Stimulated activated naive CD8-positive, alpha-beta T cell treated with anti-CD3 and anti-CD28 coated beads, Interleukin-15, Interleukin-2, amounts not matched to agents 100 U/mL and 50 U/mL, for 24 hours (primary cell): Measurements from ENCODE around the gene GPR37.

ENCODE experiments used
- ATAC-seq: fragments of 150-1000 bp; cut with Tn5 transposase; one replicate; pipeline ENCODE4 v1.10.0; 2021
- DNase-seq: peaks from one replicate; pipeline ENCODE4 v3.0.0; 2021

The GPR37 gene

GRCh38 chr7:124724079-124724478 lies 41.5 kb downstream of the GPR37 start:
- ATAC-seq (no peak), DNase-seq (no peak)

- ATAC-seq (no peak), DNase-seq (no peak)
Measured at GRCh38 chr7:124723012-124723411, 42.6 kb downstream of the GPR37 start.

- DNase-seq (no peak), ATAC-seq (no peak)
Measured at GRCh38 chr7:124722292-124722691, 43.3 kb downstream of the GPR37 start.

GRCh38 chr7:124720195-124720594 lies 45.4 kb downstream of the GPR37 start:
- DNase-seq (no peak), ATAC-seq (no peak)

GRCh38 chr7:124718032-124718766 lies 47.4 kb downstream of the GPR37 start:
- DNase-seq: no peak
- ATAC-seq: no peak

- DNase-seq (no peak), ATAC-seq (no peak)
Measured at GRCh38 chr7:124716894-124717293, 48.7 kb downstream of the GPR37 start.

- no peak for ATAC-seq
- no peak for DNase-seq
Measured at GRCh38 chr7:124713086-124713485, 52.5 kb downstream of the GPR37 start.

- ATAC-seq (no peak), DNase-seq (no peak)
Measured at GRCh38 chr7:124712017-124712416, 53.6 kb downstream of the GPR37 start.

GRCh38 chr7:124702385-124702784 lies 63.2 kb downstream of the GPR37 start:
- ATAC-seq: no peak

GRCh38 chr7:124701955-124702354 lies 63.6 kb downstream of the GPR37 start:
- DNase-seq (no peak), ATAC-seq (no peak)

More at GRCh38 chr7:124702385-124702784, 63.2 kb downstream of the GPR37 start:
- no peak for DNase-seq

GRCh38 chr7:124700655-124701054 lies 64.9 kb downstream of the GPR37 start:
- ATAC-seq (no peak), DNase-seq (no peak)

GRCh38 chr7:124698964-124699363 lies 66.6 kb downstream of the GPR37 start:
- no peak for DNase-seq
- no peak for ATAC-seq

- ATAC-seq (no peak), DNase-seq (no peak)
Measured at GRCh38 chr7:124697746-124698145, 67.8 kb downstream of the GPR37 start.
